Hepatocyte (in vitro differentiated cells): Measurements from ENCODE around the gene ZFP36L1. TPM values are rescaled to one million over a fixed set of nuclear protein-coding genes. Genes with fewer than 3 reads are reported as not detected.

ENCODE experiments used
- DNase-seq: peaks from one replicate; pipeline ENCODE4 v3.0.0-alpha.2; 2016; ENCODE audit warnings: low spot score
- H2AFZ ChIP-seq: fragments of 200-600 bp; sonication (generic); 2 replicates; pipeline ENCODE4 v1.6.0; 2016; ENCODE audit warnings: antibody characterized with exemption, mild to moderate bottlenecking
- H3K27ac ChIP-seq: fragments of 200-600 bp; sonication (generic); 2 replicates; pipeline ENCODE4 v1.5.1; 2016; ENCODE audit warnings: mild to moderate bottlenecking
- H3K27me3 ChIP-seq: fragments of 200-600 bp; sonication (generic); 2 replicates; pipeline ENCODE4 v1.6.1; 2016
- H3K36me3 ChIP-seq: fragments of 200-600 bp; sonication (generic); replicated peaks from 2 replicates; pipeline ENCODE4 v1.5.1; 2016; ENCODE audit warnings: low read depth; ENCODE audit not compliant: insufficient read depth
- H3K4me1 ChIP-seq: fragments of 200-600 bp; sonication (generic); 2 replicates; pipeline ENCODE4 v1.5.1; 2016; ENCODE audit warnings: mild to moderate bottlenecking, moderate library complexity; ENCODE audit not compliant: insufficient read depth
- H3K4me2 ChIP-seq: fragments of 200-600 bp; sonication (generic); 2 replicates; pipeline ENCODE4 v1.6.0; 2016
- H3K4me3 ChIP-seq: fragments of 200-600 bp; sonication (generic); 2 replicates; pipeline ENCODE4 v1.5.1; 2016; ENCODE audit warnings: mild to moderate bottlenecking
- H3K79me2 ChIP-seq: fragments of 200-600 bp; sonication (generic); 2 replicates; pipeline ENCODE4 v1.6.0; 2017; ENCODE audit warnings: mild to moderate bottlenecking
- H3K9me2 ChIP-seq: fragments of 200-600 bp; sonication (generic); replicated peaks from 2 replicates; pipeline ENCODE4 v1.6.0; 2017; ENCODE audit warnings: mild to moderate bottlenecking; ENCODE audit not compliant: insufficient read depth
- H3K9me3 ChIP-seq: fragments of 200-600 bp; sonication (generic); 2 replicates; pipeline ENCODE4 v1.5.1; 2016; ENCODE audit warnings: low read depth, mild to moderate bottlenecking
- H4K20me1 ChIP-seq: fragments of 200-600 bp; sonication (generic); 2 replicates; pipeline ENCODE4 v1.6.0; 2016; ENCODE audit warnings: mild to moderate bottlenecking; ENCODE audit not compliant: insufficient read depth, poor library complexity, severe bottlenecking
- CTCF ChIP-seq: fragments of 200-600 bp; sonication (generic); IDR thresholded peaks from 2 replicates; pipeline ENCODE4 v1.5.1; 2016; ENCODE audit warnings: antibody characterized with exemption, mild to moderate bottlenecking; ENCODE audit not compliant: poor library complexity
- EZH2 ChIP-seq: fragments of 200-600 bp; sonication (generic); IDR thresholded peaks from 2 replicates; pipeline ENCODE4 v1.6.1; 2016; ENCODE audit warnings: antibody characterized with exemption, mild to moderate bottlenecking, borderline replicate concordance
- EZH2phosphoT487 ChIP-seq: fragments of 200-600 bp; sonication (generic); IDR thresholded peaks from one replicate; pipeline ENCODE4 v1.6.1; 2018; ENCODE audit warnings: antibody characterized with exemption, mild to moderate bottlenecking, low read depth, moderate library complexity; ENCODE audit not compliant: unreplicated experiment, severe bottlenecking
- WGBS: methylation state at CpG from one replicate; pipeline ENCODE4 v1.1.6; 2016; ENCODE audit warnings: low lambda C conversion rate; ENCODE audit errors: missing lambda C conversion rate; 5-methylcytosine and 5-hydroxymethylcytosine counted together
- polyA plus RNA-seq: library from polyadenylated mRNA; unstranded; fragments of >200 nt; fragmentation: Nextera tagmentation; extraction: Ambion mirVana; gene quantifications from 2 replicates; pipeline ENCODE4 v1.2.1, GENCODE V29; 2016
- total RNA-seq: library from RNA; depleted of rRNA; stranded (reverse); fragments of >200 nt; gene quantifications from 2 replicates; pipeline ENCODE4 v1.2.3, GENCODE V29; 2014

The ZFP36L1 gene
- total and polyA plus RNA-seq, 2 experiments from 2014 or later = 101 to 404 TPM

- Histone ChIP-seq H3K4me2 (peak overlapping the region; percentile 88), H3K79me2 (peaks cover 64% of the 10 kb centered on the region), H3K9me3 (no peaks in the 10 kb centered on the region), H4K20me1 (peaks cover 55% of the 10 kb centered on the region), H3K27ac (peak overlapping the region; percentile 99), H2AFZ (no peak overlapping the region), H3K4me3 (peak overlapping the region; percentile 89), H3K4me1 (peaks cover 19% of the 10 kb centered on the region), H3K36me3 (peaks cover 3% of the 10 kb centered on the region), H3K27me3 (no peaks in the 10 kb centered on the region), H3K9me2 (no peaks in the 10 kb centered on the region)
- TF ChIP-seq EZH2 (no peak), EZH2phosphoT487 (no peak), CTCF (no peak)
- DNase-seq = no peak
- 4% methylated on average over 8 of the region's 8 CpGs for WGBS
These were observed 2.2 kb downstream of the ZFP36L1 start for GRCh38 chr14:68790644-68791077.

GRCh38 chr14:68789821-68790643 is 2.8 kb downstream of the ZFP36L1 start:
- peak; percentile 48 for DNase-seq
- Histone ChIP-seq H3K27ac (peak overlapping the region; percentile 99), H3K4me3 (peak overlapping the region; percentile 89), H2AFZ (no peak overlapping the region), H3K4me2 (peak overlapping the region; percentile 88), H3K36me3 (peaks cover 3% of the 10 kb centered on the region), H3K4me1 (peaks cover 21% of the 10 kb centered on the region), H3K9me2 (no peaks in the 10 kb centered on the region), H4K20me1 (peaks cover 55% of the 10 kb centered on the region), H3K79me2 (peaks cover 64% of the 10 kb centered on the region), H3K27me3 (no peaks in the 10 kb centered on the region), H3K9me3 (no peaks in the 10 kb centered on the region)
- 31% methylated on average over 45 of the region's 45 CpGs for WGBS
- TF ChIP-seq EZH2 (no peak), CTCF (peak; percentile 2)

- H3K9me3 ChIP-seq = no peaks in the 10 kb centered on the region
- 14% methylated on average over 14 of the region's 16 CpGs for WGBS
- H4K20me1 ChIP-seq = peaks cover 55% of the 10 kb centered on the region
- H3K4me1 ChIP-seq = peaks cover 27% of the 10 kb centered on the region
- TF ChIP-seq EZH2phosphoT487 = no peak
- peak; percentile 62 for TF ChIP-seq CTCF
- peak; percentile 25 for TF ChIP-seq EZH2
- no peak overlapping the region for H2AFZ ChIP-seq
- peaks cover 60% of the 10 kb centered on the region for H3K79me2 ChIP-seq
- peak; percentile 85 for DNase-seq
- H3K36me3 ChIP-seq = peaks cover 3% of the 10 kb centered on the region
- H3K27ac ChIP-seq = peak overlapping the region; percentile 99
- no peaks in the 10 kb centered on the region for H3K9me2 ChIP-seq
- peak overlapping the region; percentile 89 for H3K4me3 ChIP-seq
- peak overlapping the region; percentile 88 for H3K4me2 ChIP-seq
- H3K27me3 ChIP-seq = no peaks in the 10 kb centered on the region
These were observed 3.7 kb downstream of the ZFP36L1 start for GRCh38 chr14:68788996-68789820.
